Neural cell (in vitro differentiated cells): ENCODE data around the gene ERGIC2.

Source experiments
- CTCF ChIP-seq: fragments of 450-650 bp; IDR thresholded peaks from 2 replicates; pipeline ENCODE4 v1.5.1; 2014; ENCODE audit warnings: antibody characterized with exemption, mild to moderate bottlenecking, moderate library complexity; ENCODE audit not compliant: poor library complexity, severe bottlenecking
- EZH2 ChIP-seq: fragments of 200-600, 300-800 bp; shearing (Covaris generic), sonication (generic); IDR thresholded peaks from 2 replicates; pipeline ENCODE4 v1.6.1; 2014; ENCODE audit warnings: antibody characterized with exemption, low read length, borderline replicate concordance, mild to moderate bottlenecking; ENCODE audit not compliant: insufficient read depth, poor library complexity, severe bottlenecking

GRCh38 chr12:29382251-29382650 lies 1.3 kb upstream of the ERGIC2 start:
- TF ChIP-seq EZH2 (no peak), CTCF (no peak)
